GM08714 (cell line): Measurements from ENCODE around the gene PRR30.
"Not testable (repeated sequence)": the region's sequence is repeated elsewhere in the genome, so short reads cannot be mapped to it uniquely, and the experiment has no call there.

Experiments used
- H3K4me3 ChIP-seq: fragments of 200-500 bp; sonication (Bioruptor generic); 2 replicates; pipeline ENCODE4 v1.5.1; 2014; ENCODE audit warnings: mild to moderate bottlenecking, low read length, inconsistent platforms
- ZNF274 ChIP-seq: IDR thresholded peaks from 2 replicates; pipeline ENCODE4 v1.6.1; 2012; ENCODE audit warnings: mild to moderate bottlenecking, low read depth, low read length

The PRR30 gene

DNA sequence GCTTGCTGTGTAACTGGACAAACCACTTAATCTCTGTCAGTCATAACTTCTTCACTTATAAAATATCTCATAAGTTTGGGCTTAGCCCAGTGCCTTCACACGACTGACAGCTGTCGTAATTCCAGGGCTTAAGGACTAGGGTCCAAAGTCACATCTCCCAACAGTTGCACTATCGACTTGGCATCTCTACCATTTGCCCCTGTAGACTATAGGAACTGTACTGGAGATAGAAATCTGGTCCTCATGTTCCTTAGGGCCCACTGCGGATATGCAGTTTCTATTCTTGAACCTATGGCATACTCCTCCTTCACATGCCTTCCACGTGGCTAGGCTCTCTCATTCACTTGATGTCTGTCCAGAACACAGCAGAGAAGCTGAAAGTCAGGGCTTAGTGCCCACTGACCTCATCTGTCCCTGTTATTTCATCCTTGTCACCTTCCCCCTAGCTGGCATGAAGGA lies 12.9 kb downstream of the PRR30 start:
- no peak overlapping the region for H3K4me3 ChIP-seq
- no peak for TF ChIP-seq ZNF274

GRCh38 chr2:27125104-27125503 lies 14.1 kb downstream of the PRR30 start:
- H3K4me3 ChIP-seq, result no peak overlapping the region
- no peak for TF ChIP-seq ZNF274

GRCh38 chr2:27123302-27124150 lies 15.7 kb downstream of the PRR30 start, which contains the start of gene ABHD1:
TSS of gene ABHD1 (plus strand) at chr2:27123815. CDS start at chr2:27123949, 134 bp downstream.
- H3K4me3 ChIP-seq, result peak within 1 kb of the TSS; percentile 53; the same call in 1 of the 2 replicates

GRCh38 chr2:27122791-27123190 lies 16.4 kb downstream of the PRR30 start:
- H3K4me3 ChIP-seq, result no peak overlapping the region
- TF ChIP-seq ZNF274, result no peak

More at GRCh38 chr2:27123302-27124150, 15.7 kb downstream of the PRR30 start, which contains the start of gene ABHD1:
- TF ChIP-seq ZNF274, result no peak

- no peak overlapping the region for H3K4me3 ChIP-seq
- TF ChIP-seq ZNF274, result no peak
Observed at GRCh38 chr2:27121906-27122305, 17.3 kb downstream of the PRR30 start.

DNA sequence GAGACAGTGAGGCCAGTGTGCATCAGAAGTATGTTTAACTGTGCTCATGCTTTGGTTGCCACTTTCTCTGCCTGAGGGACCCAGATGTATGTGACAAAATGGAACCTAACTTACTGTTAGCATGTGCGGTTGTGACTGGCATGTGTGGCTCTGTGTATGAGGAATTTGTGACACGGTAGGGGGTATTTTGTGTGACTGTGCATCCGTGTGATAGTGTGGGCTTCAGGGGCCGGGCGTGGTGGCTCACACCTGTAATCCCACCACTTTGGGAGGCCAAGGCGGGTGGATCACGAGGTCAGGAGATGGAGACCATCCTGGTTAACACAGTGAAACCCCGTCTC lies 19.9 kb downstream of the PRR30 start:
- H3K4me3 ChIP-seq, result peak overlapping the region; percentile 7; the same call in 1 of the 2 replicates

GRCh38 chr2:27118525-27119329 lies 20.5 kb downstream of the PRR30 start, which contains the start of gene CGREF1:
TSS of gene CGREF1 (minus strand) at chr2:27119128. CDS start at chr2:27104366, 14,762 bp downstream.
- TF ChIP-seq ZNF274, result no peak
- peak within 1 kb of the TSS; percentile 7; the same call in 1 of the 2 replicates for H3K4me3 ChIP-seq

- H3K4me3 ChIP-seq, result no peak overlapping the region
- TF ChIP-seq ZNF274, result no peak
Observed at GRCh38 chr2:27117995-27118524, 21.1 kb downstream of the PRR30 start.

DNA sequence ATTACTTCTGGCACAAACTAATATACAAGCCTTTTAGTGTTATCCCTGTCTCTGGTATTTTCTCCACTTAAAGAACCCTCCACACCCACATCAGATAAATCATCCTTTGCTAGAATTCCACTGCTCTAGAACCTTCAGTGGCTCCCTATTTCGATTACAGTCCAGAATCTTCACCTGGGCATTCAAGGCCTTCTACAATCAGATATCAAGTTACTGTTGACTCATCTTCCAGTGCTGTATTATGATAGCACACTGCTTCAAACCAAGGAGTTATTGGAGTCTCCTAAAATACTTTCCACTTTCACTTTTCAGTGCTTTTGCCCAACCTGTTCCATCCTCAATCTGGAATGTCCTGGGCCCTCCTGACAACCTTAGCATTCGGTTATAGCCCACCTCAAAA lies 23.7 kb downstream of the PRR30 start:
- H3K4me3 ChIP-seq, result no peak overlapping the region
- no peak for TF ChIP-seq ZNF274

- not testable (repeated sequence) for H3K4me3 ChIP-seq
Observed at GRCh38 chr2:27111392-27112078, 27.7 kb downstream of the PRR30 start.

- H3K4me3 ChIP-seq, result not testable (repeated sequence)
Observed at GRCh38 chr2:27110603-27111352, 28.4 kb downstream of the PRR30 start.

DNA sequence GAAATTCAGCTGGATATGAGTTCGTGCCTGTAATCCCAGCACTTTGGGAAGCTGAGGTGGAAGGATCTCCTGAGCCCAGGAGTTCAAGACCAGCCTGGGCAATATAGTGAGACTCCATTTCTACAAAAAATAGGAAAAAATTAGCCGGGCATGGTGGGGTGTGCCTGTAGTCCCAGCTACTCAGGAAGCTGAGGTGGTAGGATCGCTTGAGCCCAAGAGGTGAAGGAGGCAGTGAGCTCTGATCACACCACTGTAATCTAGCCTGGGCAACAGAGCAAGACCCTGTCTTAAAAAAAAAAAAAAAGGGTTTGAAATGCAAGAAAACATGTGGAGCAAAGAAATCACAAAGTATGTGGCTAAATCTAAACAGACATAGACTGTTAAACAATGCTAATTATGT lies 30.1 kb downstream of the PRR30 start:
- no peak for TF ChIP-seq ZNF274
- H3K4me3 ChIP-seq, result no peak overlapping the region

DNA sequence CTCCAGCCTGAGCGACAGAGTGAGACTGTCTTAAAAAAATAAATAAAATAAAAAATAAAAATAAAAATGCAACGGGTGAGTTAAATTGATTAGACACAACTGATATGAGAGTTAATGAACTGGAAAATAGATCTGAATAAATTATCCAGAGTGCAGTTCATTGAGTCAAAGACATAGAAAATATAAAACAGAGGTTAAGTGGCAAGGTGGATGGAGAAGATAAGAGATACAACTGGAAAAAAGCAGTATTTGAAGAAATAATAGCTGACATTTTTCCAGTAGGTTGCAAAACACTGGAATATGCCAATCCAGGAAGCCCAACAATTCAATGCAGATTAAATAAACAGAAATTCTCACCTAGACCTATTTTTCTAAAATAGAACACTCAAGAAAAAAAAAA lies 31.0 kb downstream of the PRR30 start:
- H3K4me3 ChIP-seq, result no peak overlapping the region
- TF ChIP-seq ZNF274, result no peak

- TF ChIP-seq ZNF274, result no peak
- H3K4me3 ChIP-seq, result no peak overlapping the region
Observed at GRCh38 chr2:27105981-27106380, 33.2 kb downstream of the PRR30 start.
